GM12801 (cell line): ENCODE data around the gene XPR1.

ENCODE experiments used
- TF ChIP-seq, protein P1 (sequence below): IDR thresholded peaks from one replicate; pipeline ENCODE4 v1.5.1; 2011; ENCODE audit warnings: control low read depth; ENCODE audit not compliant: insufficient read length; ENCODE audit errors: extremely low read depth

XPR1 gene

DNA sequence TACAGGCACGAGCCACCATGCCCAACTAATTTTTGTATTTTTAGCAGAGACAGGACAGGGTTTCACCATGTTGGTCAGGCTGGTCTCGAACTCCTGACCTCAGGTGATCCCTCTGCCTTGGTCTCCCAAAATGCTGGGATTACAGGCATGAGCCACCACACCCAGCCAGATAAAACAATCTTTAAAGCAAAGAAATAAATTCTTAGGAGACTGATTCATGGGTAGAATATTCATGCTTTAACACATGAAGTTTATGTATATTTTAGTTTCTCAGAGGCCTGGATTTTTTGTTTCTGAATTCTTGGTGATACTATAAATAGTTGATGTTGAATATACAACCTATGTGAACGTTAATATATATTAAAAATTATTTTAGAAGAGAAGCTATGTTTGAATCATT lies 153.5 kb downstream of the XPR1 start:
- TF ChIP-seq, protein P1, sequence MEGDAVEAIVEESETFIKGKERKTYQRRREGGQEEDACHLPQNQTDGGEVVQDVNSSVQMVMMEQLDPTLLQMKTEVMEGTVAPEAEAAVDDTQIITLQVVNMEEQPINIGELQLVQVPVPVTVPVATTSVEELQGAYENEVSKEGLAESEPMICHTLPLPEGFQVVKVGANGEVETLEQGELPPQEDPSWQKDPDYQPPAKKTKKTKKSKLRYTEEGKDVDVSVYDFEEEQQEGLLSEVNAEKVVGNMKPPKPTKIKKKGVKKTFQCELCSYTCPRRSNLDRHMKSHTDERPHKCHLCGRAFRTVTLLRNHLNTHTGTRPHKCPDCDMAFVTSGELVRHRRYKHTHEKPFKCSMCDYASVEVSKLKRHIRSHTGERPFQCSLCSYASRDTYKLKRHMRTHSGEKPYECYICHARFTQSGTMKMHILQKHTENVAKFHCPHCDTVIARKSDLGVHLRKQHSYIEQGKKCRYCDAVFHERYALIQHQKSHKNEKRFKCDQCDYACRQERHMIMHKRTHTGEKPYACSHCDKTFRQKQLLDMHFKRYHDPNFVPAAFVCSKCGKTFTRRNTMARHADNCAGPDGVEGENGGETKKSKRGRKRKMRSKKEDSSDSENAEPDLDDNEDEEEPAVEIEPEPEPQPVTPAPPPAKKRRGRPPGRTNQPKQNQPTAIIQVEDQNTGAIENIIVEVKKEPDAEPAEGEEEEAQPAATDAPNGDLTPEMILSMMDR, result no peak

DNA sequence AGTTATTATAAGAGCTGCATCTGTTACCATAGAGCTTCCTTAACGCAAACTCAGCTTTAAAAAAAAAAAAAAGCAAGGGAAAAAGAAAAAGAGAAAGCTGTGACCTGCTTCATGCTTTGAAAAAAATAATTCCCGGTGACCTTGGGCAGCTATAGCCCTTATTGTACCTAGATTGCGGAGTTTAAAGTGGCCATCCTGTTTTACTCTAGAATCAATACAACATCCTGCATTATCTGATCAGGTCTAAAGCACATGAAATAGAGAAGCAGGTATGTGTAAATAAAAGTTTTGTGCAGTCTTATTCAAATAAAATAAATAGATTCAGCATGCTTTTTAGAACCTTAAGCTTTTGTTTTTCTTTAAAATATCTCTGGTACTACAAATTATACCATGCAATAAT lies 154.1 kb downstream of the XPR1 start:
- TF ChIP-seq, protein P1, result no peak

DNA sequence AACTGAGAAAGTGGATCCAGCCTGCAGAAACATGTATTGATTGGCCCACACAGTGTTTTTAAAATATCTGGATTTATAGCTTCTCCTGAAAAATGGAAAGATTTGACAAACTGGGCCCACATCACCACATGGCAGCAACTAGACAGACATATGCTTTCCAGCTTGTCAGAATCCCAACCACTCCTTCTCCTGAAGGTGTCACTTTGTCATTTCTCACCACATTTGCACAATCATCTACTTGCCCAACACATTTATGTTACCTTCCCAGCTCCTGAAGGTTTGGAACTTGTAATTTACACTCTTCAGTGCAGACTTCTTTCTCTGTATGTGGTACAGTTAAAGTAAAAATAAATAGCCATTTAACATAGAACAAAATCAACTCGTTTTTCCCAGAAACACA lies 154.8 kb downstream of the XPR1 start:
- TF ChIP-seq, protein P1, result no peak

DNA sequence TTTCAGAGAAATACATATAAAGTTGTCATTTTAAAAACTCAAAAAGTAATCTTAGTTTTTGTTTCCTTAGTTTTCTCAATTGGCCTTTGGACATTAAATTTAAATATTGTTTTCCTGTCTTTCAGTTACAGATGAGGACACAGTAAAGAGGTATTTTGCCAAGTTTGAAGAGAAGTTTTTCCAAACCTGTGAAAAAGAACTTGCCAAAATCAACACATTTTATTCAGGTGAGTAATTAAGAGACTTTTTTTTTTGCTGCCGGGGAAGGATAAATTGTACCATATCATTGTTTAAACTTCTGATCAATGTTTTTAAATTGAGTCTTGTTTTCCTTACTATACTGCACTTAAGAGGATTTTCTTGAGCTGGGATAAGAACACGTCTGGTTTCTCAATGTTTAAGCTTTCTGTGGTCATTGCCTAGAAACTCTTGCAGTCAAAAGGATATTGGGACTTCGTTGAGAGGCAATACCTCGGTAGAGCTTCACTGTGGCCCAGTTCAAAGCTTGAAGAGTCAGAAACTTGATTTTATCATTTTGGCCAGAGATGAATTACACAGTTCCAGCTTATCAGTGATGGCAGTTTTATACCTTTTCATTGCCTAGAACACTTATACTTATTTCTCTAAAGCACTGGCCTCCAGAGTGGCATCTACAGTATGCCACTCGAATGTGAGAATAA lies 155.9 kb downstream of the XPR1 start:
- TF ChIP-seq, protein P1, result no peak

DNA sequence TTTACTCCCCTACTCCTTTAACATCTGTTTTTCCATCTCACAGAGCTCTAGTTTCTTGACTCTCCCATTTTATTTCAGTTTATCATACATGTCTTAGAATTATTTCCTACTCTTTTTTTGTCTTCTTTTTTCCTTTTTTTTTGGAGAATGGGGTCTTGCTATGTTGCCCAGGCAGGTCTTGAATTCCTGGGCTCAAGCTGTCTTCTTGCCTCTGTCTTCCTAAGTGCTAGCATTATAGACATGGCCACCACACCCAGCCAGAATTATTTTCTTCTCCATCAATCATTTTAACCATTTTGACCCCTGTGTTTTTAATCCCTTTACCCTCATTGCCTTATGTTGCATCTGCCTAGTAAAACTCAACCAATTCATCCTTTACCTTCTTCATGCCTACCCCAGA lies 157.6 kb downstream of the XPR1 start:
- TF ChIP-seq, protein P1, result no peak

DNA sequence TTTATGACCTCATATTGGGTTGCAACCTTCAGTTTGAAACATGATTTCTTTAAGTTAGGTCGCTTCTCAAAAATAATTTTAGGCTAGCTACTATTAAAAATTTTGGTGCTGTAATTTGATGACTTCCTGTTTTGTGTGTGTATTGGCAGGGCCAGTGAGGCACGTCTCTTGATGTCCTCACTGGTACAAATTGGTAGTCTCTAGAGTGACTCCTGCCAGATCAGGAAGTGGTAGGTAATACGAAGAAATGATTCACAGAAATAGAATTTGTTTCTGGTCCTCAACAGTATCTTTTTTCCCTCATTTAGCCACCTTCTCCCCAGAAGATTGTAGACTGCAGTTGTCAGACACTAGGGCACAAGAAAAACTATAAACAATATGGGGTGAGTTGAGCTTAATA lies 160.0 kb downstream of the XPR1 start:
- TF ChIP-seq, protein P1, result no peak

DNA sequence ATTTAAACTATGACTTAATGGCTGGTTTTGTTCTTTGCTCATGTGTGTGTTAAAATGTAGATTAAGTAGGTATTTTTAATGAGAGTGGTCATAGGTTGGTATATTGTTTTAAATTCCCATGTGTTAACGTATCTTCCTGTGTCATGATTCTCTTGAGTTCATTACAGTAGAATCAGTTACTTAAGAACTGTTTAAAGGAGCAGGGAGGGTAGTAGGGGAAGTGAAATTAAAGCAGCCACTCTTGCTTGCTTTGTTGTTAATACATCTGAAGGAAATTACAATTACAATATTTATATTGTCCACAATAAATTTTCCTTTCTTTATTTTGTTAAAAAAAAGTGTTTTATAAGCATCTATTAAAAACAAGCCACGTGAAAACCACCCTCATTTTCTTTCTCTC lies 161.6 kb downstream of the XPR1 start:
- TF ChIP-seq, protein P1, result no peak
